GM19468 (cell line): ENCODE data around the gene SMURF1.
"Not testable (repeated sequence)": the region's sequence is repeated elsewhere in the genome, so short reads cannot be mapped to it uniquely, and the experiment has no call there.

Experiments used
- ATAC-seq: cut with Tn5 transposase; IDR thresholded peaks from one replicate; pipeline ENCODE4 v1.9.1; 2021; ENCODE audit warnings: mild to moderate bottlenecking, moderate library complexity, moderate number of reproducible peaks; ENCODE audit not compliant: unreplicated experiment; ENCODE audit errors: extremely low read depth

The SMURF1 gene

DNA sequence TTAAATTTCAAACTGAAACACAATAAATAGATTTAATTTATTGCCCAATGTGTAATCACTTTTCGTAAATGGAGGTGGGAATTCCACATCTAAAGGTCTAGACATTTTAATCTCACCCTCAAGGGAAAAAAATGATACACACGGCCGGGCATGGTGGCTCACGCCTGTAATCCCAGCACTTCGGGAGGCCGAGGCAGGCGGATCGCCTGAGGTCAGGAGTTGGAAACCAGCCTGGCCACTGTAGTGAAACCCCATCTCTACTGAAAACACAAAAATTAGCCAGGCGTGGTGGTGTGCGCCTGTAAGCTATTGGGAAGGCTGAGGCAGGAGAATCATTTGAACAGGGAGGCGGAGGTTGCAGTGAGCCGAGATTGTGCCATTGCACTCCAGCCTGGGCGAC, 42.4 kb downstream of the SMURF1 start:
- not testable (repeated sequence) for ATAC-seq

DNA sequence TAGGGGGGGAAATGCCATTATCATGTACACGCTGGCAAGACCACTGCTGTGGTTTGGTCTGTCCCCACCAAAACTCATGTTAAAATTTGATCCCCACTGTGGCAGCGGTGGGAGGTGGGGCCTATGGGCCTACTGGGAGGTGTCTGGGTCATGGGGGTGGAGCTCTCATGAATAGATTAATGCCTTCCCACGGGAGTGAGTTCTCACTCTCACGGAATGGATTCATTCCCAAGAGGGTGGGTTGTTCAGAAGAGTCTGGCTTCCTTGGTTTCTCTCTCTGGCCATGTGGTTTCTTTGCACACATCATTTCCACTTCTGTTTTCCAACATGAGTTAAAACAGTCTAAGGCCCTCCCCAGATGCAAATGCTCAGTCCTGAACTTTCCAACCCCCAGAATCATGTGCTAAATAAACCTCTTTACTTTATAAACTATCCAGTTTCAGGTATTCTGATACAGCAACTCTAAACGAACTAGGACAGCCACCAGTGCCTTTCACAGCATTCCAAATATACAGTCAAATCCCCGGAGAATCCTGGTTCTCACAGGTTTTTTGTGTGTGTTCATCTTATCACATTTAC, 44.3 kb downstream of the SMURF1 start:
- ATAC-seq, result no peak

DNA sequence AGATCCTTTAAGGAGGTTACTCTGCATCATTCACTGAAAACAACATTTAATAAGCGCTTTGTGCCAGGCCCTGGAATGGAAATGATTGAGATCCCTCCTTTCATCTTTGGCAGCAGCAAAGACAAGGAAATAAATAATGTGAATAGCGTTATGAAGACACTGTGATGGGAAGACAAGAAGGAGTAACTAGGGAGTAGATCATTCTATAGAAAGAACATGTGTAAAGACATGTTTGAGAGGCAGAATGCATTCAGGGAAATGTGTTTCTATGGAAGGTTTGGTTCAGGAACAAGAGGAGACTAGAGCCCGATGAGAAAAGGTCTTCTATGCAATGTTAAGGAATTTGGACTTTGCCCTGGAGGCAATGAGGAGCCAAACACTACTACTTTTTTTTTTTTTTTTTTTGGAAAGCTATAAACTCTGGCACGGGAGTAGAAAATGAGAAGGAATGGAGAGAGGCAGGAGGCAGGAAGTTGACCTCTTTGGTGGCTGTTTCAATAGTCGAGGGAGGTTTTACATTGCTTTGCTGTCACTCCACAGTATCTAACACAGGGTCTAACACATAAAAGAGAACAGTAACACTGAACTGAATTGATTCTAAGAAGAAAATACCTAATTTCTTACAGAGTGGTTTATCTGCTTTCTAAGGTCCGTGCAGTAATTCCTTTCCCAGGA, 44.9 kb downstream of the SMURF1 start:
- ATAC-seq, result no peak

DNA sequence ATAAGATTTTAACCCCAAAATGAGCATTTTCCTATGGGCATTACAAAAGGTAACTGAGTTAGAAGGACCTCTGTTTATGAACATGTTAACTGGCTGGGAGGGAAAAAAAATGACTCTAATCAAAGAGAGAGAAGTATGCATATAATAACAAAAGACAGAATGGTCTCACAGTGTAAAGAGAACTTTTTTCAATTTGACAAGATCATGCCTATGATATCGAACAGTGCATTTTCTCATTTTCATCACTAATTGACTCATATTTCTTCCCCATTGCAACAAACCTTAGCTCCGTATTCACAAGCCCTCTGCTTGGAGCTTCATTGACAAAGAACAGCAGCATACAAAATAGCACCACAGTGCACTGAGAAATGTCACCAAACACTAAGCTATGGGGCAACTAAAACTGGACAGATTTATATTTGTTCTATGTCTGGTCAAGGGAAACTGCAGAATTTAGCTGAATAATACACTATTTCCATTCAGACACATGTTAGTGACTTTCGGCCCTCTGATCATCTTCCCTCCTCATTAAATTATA, 45.6 kb downstream of the SMURF1 start:
- ATAC-seq, result no peak

DNA sequence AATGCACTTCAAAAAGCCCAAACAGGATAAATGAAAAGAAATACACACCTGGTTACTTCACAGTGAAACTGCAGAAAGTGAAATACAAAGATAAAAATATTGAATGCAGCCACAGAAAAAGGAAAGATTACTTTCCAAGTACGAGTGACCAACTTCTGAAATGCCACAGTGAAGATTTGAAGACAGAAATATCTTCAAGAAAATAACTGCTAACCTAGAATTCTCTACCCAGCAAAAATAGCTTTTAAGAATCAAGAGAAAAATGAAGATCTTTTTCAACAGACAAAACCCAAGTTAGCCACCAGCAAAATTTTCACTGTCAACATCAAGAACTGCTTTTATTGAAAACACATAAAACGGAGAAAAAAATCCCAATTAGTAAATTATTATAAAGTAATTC, 46.2 kb downstream of the SMURF1 start:
- no peak for ATAC-seq

DNA sequence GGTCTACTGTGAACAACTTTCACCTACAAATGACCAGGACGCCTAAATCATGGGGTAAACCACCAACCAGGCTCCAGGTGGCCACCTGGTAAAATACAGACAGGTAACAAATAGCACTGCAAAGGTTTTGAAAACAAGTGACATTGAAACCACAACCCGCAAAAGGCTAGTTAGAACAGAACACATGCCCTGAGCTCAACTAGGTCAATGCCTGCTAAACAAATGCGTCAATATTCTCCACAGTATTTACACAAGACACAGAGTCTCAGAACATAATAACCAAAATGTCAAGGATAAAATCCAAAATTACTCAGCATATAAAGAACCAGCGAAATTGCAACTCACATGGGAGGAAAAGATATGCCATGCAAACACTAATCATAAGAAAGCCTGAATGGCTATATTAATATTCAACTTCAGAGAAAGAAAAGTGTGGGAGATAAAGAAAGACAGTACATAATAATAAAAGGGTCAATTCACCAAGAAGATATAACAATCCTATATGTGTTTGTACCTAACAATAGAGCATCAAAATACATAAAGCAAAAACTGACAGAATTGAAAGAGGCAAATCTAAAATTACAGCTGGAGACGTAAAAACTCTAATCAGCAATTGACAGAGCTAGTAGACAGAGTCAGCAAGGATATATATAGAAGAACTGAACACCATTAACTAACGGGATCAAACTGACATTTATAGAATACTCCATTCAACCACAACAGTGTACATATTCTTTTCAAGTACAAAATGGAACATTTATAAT, 47.6 kb downstream of the SMURF1 start:
- ATAC-seq, result no peak

DNA sequence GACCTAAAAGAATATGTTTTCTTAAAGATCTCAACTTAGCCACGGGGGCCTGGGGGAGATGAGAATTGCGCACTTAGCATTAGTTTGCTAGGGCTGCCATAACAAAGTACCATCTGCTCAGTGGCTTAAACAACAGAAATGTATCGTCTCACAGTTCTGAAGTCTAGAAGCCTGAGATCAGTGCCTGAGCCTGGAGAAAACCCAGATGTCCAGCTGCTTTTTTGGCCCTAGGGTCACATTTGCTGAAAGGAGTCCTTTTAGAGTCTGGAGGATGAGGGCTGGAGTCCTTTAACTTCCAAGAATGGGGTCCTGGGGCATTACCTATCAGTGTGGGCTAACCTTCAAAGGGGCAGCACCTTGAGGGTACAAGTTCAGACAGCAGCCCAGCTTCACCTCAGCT, 48.2 kb downstream of the SMURF1 start:
- ATAC-seq, result no peak

DNA sequence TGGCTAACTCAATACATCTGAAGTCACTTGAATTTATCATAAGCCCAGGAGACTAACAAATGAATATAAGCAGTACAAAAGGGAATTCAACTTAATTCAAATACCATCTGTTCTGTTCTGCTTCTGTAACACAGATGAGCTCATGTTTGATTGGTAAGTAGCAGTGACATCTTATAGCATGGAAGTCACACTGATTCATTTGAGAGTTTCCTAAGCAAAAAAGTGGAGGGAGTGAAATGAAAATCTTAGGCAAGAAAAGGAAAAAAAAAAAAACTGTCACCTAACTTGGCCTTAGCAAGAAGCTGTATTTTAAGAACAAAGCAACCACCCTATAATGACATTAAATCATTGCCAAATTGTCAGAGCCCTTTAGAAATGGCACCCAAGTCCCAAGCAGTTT, 49.5 kb downstream of the SMURF1 start:
- no peak for ATAC-seq

DNA sequence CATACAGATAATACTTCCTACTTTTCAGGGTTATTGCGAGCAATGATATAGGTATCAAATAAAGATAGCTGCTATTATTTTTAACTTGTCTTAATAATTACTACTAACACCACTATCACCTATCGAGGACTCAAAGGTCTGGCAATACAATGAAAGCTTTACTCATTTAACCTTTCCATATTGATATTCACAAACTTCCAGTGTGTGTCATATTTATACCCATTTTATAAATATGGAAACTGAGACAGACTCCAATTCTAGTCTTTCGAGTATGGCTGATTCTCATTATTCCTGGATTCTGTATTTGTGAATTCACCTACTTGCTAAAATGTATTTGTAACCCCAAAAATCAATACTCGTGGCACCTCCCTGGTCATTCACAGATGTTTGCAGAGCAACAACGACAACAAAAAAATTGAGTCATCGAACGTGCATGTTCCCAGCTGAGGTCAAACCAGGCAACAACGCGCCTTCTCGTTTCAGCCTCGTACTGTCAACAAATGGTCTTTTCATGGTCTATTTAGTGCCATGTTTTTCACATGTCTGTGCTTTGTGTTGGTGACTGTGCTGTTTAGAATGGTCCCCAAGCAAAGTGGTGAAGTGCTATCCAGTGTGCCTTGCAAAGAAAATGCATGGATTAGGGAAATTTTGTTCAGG, 51.7 kb downstream of the SMURF1 start:
- no peak for ATAC-seq

DNA sequence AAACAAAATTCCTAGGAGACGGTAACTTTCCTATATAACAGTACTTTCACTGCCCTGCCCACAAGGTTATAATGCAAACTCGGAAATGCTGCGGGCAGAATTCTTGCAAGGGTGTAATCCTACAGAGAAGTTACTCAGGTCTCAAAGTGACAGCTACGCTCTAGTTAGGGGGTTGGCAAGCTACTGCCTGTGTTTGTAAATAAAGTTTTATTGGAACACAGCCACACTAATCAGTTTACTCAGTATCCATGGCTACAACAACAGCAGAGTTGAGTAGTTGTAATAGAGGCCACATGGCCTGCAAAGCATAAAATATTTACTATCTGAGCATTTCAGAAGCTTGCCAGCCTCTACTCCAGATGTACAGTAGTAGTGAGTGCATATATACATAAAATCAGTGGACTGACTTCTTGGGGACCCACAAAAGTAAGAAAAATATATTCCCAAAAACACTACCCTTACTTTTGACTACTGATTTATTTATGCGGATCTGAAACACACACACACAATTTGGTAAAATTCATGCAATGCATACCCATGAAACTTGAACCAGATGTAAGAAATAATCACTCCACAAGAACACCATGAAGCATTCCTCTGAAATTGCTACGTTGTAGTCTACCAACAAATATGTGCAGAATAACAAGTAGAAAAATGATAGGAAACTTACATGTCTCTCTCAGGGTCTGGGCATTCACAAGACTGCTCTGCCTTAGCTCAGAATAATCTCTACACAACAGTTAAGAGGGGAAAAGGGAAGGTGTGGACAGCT, 53.0 kb downstream of the SMURF1 start:
- ATAC-seq, result no peak

DNA sequence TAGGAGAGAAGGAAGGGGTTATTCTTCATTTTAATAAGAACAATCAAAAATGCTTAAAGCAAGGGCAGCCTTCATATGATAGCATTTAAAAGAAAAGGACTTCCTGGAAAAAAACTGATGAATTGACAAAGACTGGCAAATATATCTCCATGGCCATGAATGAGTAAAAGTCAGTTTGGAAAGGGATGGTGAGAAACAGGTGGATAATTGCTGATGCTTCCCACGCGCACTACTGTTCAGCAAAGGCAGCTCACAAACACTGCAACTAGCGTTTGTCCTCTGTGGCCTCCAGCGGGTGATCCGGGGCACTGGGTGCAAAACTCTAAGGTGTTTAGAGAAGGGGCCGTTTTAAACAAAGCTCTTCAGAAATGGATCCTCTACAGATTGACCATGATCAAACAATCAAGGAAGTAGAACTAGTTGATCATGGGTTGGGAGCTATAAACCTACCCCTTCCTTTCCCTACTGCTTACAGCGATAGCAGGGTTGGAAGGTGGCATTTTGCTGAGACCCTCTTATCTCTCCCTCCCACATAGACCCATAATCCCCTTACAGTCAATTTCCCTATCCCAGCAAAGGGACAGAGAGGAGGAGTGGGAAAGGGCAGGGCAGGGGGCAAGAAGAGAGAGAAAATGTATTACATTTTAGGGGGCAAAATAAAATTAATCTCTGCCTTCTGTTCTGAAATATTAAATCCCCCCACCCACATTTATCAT, 53.8 kb downstream of the SMURF1 start:
- no peak for ATAC-seq

DNA sequence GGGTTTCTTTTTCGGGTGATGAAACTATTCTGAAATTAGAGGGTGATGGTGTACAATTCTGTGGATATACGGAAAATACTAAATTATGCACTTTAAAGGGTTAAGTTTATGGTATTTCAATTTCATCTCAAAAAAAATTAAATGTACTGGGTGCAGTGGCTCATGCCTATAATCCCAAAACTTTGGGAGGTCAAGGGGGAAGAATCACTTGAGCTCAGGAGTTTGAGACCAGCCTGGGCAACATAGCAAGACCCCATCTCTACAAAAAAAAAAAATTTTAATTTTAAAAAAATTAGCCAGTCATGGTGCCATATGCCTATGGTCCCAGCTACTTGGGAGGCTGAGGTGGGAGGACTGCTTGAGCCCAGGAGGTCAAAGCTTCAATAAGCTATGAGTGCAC, 57.0 kb downstream of the SMURF1 start:
- no peak for ATAC-seq

DNA sequence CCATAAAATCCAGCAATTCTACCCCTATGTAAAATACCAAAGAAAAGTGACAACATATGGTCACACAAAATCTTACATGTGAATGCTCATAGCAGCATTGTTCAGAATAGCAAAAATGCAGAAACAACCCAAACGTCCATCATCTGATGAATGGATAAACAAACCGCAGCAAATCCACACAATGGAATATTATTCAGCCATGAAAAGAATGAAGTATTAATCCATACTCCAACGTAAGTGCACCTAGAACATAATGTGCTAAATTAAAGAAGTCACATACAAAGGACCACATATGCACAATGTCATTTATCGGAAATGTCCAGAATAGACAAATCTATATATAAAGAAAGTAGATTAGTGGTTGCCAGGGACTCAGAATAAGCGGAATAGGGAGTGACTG, 57.4 kb downstream of the SMURF1 start:
- no peak for ATAC-seq

DNA sequence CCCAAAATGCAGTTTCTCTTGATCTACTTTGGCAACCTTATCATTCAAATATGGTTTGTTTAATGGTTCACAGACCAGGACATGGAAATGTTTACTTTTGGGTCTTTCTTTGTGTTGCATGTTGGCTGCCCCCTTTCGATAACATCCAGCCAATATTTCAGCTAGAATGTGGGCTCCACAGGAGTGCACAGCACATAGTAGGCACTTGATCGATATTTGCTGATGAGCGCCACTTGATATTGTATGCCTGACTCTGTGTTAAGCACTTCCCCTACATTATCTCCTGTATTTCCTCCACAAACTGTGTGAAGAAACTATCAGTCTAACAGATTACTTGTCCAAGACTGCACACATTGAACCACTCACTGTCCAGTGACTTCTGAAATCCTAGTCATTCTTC, 60.2 kb downstream of the SMURF1 start:
- no peak for ATAC-seq

DNA sequence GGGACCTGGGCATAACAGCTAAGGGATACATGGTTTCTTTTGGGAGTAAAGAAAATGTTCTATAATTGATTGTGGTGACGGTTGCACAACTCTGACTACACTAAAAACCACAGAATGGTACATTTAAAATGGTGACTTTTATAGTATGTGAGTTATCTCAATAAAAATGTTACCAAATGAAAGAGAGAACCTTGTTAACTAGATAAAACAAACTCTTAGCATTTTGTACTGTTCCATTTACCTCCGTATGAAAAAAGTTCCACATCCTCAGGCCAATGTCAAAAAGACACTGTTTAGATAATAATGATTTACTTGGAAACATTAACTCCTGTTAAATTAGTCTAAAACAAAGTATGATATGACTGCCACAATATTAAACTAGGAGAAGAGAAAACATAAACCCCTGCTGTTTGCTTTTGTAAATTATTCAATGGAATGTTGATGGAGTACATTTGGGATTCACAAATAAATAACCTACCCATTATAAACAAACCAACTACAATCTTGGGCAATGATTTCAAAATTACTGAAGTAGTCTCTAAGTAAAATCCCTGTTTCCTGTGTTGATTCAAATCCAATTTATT, 60.7 kb downstream of the SMURF1 start:
- ATAC-seq, result no peak

DNA sequence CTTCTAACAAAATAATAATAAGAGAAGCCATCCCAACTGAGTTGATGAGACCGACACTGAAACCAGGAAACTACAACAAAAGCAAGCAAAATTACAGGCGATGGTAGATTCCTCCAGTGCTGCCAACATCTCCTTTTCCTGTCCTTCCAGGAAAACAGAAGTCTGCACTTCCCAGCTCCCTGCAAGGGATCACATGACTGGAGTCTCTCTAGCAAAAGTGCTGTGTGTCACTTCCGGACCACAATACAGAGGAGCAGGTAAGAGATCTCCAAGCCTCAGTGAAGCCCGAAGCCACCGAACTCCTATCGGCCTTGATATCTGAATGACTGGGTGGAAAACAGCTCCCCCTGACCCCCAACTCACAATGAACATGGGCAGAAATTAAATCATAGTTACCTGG, 63.2 kb downstream of the SMURF1 start:
- no peak for ATAC-seq

DNA sequence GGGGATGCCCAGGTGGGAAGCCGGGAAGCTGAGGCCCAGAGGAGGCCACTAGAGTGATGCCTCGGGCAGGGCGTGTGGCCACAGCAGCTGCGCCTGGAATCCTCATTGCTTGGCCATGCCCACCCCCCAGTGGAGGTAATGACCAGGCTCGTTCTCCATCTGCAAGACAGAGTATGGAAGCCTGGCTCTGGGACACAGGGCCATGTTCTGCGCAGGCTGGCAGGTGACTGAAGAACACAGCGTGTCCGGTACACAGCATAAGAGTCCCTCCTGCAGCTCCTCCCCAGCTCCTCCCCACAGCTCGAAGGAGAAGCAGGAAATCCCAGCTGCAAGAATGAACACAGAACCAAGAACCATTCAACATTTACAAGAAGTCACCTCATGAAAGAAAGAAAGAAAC, 64.8 kb downstream of the SMURF1 start:
- no peak for ATAC-seq

DNA sequence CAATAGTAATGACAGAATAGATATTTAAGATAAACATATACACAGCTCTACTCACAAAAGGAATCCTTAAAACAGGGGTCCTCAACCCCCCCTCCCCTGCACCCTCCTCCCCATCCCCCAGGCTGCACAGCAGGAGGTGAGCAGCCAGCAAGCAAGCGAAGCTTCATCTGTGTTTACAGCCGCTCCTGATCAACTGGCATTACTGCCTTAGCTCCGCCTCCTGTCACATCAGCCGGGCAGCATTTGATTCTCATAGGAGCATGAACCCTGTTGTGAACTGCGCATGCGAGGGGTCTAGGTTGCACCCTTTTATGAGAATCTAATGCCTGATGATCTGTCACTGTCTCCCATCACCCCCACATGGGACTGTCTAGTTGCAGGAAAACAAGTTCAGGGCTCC, 65.5 kb downstream of the SMURF1 start:
- no peak for ATAC-seq

DNA sequence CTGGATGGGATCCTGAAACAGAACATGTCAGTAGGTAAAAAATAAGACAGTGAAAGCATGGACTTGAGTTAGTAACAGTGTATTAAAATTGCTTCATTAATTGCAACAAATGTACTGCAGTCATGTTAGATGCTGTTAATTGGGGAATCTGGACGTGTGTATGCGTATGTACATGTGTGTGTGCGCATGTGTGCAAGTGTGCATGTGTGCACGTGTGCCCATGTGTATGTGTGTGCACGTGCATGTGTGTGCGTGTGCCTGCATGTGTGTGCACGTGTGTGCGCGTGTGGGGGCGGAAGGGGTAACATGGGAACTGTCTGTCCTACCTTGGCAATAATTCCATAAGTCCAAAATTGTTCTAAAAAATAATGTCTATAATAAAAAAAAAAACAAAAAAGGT, 67.3 kb downstream of the SMURF1 start:
- ATAC-seq, result no peak
